Measurements from ENCODE around the gene THAP5.

THAP5 gene

DNA sequence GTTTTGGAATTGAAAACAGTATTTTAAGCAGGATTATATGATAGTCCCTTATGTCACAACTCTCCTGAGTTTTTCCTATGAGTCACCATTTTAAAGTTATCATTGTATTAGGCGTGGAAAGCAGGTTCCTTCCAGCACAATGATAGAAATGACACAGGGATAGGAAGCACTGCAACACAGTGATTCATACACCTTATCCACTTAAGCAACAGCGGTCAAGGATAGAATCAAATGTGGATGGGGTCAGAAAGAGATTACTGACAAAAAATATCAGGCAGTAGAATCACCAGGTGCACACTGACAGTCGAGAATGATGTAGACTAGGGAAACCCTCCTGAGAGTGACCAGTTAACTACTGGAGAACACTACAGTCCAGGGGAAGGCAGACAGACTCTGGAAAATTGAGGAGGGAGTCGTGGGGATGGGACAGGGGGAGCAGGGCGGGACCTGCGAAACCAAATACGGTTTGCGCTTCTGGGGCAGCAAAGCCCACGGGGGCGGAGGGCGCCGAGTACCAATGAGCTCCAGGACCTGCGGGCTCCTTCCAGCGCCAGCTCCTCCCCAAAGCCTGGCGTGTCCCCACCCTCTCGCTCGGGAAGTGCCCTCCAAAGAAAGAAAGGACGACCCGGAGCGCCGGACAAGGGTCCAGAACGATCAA lies 44.0 kb downstream of the THAP5 start:
- TF ChIP-seq, protein P1, sequence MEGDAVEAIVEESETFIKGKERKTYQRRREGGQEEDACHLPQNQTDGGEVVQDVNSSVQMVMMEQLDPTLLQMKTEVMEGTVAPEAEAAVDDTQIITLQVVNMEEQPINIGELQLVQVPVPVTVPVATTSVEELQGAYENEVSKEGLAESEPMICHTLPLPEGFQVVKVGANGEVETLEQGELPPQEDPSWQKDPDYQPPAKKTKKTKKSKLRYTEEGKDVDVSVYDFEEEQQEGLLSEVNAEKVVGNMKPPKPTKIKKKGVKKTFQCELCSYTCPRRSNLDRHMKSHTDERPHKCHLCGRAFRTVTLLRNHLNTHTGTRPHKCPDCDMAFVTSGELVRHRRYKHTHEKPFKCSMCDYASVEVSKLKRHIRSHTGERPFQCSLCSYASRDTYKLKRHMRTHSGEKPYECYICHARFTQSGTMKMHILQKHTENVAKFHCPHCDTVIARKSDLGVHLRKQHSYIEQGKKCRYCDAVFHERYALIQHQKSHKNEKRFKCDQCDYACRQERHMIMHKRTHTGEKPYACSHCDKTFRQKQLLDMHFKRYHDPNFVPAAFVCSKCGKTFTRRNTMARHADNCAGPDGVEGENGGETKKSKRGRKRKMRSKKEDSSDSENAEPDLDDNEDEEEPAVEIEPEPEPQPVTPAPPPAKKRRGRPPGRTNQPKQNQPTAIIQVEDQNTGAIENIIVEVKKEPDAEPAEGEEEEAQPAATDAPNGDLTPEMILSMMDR (IDR thresholded peaks at IDR 0.05): no peak

DNA sequence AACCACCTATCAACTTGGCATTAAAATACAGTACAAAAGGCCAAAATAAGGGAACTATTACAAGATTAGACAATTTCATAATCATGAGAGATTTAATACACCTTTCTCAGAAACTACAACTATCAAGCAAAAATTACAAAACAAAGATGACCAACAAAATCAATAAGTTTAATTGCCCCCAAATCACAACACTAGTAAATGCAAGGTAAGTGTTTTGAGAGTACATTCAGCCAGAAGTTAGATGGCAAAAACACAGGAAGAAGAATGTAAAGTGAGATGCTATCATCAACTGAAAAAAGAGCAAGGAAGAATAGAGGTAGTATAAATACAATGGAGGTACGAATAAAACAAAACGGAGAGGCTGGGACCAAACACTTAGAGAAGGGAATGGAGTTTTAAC lies 46.7 kb downstream of the THAP5 start:
- TF ChIP-seq, protein P1 (IDR thresholded peaks at IDR 0.05): no peak

DNA sequence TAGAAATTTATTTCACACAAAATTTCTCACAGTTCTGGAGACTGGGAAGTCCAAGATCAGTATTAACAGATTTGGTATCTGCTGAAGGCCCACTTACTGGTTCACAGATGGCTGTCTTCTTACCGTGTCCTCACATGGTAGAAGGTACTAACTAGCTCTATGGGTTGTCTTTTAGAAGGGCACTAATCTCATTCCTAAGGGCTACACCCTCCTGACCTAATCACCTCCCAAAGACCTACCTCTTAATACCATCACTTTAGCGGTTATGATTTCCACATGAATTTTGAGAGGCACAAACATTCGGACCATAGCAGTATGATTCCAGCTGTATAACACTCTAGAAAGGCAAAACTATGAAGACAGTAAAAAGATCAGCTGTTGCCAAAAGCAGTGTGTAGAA lies 51.6 kb downstream of the THAP5 start:
- TF ChIP-seq, protein P1 (IDR thresholded peaks at IDR 0.05): no peak

DNA sequence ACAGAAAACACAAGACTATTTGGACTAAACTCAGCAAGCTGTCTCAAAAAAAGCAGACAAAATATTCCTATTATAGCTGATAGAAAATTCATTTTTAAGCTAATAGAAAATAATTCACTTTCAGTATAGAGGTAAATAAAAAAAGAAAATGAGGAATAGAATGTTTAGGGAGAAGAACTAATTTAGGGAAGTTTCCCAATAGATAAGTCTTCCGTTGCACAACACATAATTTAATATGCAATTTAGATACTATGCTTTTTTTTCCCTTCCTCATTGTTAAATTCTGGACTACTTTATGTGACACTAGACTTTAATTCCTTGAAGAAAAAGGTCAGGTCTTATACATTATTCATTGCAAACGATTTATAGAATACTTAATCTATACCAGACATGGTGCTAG lies 53.9 kb downstream of the THAP5 start:
- TF ChIP-seq, protein P1 (IDR thresholded peaks at IDR 0.05): no peak

DNA sequence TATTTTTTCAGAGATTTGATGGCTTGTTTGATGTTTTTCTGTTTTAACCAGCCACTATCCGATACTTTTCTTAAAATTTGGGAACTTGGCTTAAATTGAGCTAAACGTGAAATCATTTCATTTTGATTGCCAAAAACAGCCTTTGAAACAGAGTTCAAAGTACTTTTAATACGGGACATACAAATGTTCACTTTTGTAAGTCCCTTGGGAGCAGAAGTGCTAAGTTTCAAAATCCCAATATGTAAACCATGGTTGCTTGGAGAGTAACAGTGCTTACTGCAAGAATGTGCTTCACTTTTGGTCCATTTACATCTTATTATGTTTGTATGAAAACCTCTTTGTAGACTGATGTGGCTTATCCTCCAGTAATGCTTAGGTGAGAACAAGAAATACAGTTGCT lies 54.5 kb downstream of the THAP5 start:
- TF ChIP-seq, protein P1 (IDR thresholded peaks at IDR 0.05): no peak

All from LNCAP (cell line).